22Rv1 (cell line): ENCODE measurements around the gene CCDC142.
A peak's percentile ranks its signal among the peaks of the same experiment; 100 is the strongest.

Source experiments
- H3K27ac ChIP-seq: fragments of 450-650 bp; 2 replicates; pipeline ENCODE4 v1.5.1; 2017
- CTCF ChIP-seq: fragments of 450-650 bp; IDR thresholded peaks from 2 replicates; pipeline ENCODE4 v1.5.1; 2017; ENCODE audit warnings: mild to moderate bottlenecking
- ZFX ChIP-seq: fragments of 450-650 bp; IDR thresholded peaks from 2 replicates; pipeline ENCODE4 v1.6.1; 2017; ENCODE audit warnings: antibody characterized with exemption, borderline replicate concordance

The CCDC142 gene

GRCh38 chr2:74447230-74447999 is 35.4 kb downstream of the CCDC142 start:
- TF ChIP-seq ZFX (no peak), CTCF (no peak)
- no peak overlapping the region for H3K27ac ChIP-seq

DNA sequence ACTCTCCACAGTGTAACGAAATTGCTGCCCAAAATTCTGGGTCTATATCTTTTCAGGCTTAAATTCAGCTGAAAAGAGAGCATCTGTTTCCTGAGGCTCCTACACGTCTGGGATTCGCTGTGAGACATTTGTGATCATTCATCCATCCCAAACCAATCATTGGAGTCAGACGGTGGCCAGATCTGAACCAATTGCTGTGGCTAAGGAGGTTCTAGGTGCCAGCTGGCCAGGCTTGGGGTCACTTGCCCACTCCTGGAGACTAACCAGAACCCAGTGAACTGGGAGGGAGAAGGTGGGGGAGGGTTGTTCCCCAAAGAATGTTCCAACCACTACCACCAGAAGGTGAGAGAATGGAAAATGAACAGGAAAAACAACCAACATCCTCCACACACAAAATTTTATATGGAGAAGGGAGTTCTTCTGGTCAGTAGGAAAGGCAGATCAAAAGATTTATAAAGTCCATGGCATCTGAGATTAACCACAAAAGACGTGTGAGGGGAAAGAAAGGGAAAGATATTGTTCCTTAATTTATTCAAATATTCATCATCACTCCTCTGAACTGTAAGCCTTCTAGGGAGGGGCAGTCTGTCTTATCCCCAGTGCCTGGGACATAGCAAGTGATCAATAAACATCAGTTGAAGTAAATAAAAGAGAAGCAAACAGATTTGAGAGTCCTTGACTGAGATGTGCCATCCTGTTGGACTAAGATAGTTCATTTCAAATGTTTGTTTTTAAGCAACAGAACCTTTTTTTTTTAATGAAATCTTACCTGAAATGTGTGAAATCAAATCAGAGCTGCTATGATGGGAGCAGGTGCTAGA is 38.1 kb downstream of the CCDC142 start:
- H3K27ac ChIP-seq: no peak overlapping the region
- TF ChIP-seq CTCF (no peak), ZFX (no peak)

GRCh38 chr2:74442483-74443297 is 40.1 kb downstream of the CCDC142 start:
- peak overlapping the region; percentile 97 for H3K27ac ChIP-seq

DNA sequence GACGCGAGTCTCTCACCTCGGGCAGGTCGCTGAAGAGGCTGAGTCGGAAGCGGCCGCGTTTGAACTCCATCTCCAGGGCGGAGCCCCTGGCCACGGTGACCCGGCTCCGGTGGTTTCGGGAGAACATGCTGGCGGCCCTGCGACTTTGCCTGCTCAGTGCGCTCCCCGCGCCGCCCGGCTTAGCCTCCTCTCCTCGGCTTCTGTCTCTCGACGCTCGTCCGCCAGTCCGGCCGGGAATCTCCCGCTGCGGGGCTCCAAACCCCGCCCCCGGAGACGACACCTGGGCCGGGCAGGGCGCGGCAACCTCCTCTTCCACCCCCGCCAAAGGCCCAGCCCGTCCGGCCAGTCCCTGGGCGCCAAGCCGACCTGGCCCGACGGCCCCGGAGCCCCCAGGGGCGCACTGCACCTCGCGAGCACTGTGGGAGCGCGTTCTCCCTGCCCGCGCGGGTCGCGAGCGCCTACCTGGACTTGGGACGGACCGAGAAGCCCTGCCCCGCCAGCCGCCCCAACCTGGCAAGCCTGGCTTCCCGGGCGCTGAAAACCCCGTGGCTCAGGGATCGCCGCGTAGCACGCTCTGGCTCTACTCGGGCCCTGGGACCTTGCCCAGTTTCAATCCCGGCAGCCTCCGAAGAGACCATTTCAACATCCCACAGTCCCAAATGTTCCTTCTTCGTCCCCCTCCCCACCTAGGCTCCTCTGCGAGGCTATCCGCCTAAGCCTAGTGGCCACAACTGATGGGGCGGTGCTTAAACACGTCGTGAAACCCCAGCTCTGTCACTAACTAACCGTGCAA is 40.9 kb downstream of the CCDC142 start, which contains the start of gene RTKN:
RTKN (minus strand) TSS at position 248 of the 793 bp plus-strand sequence; CDS start at position 127, 121 bp downstream.
- H3K27ac ChIP-seq: peak within 1 kb of the TSS; percentile 97
- TF ChIP-seq CTCF: no peak
- TF ChIP-seq ZFX: no peak

- TF ChIP-seq ZFX: no peak
- no peak for TF ChIP-seq CTCF
- peak overlapping the region; percentile 97 for H3K27ac ChIP-seq
Measured at GRCh38 chr2:74441170-74441689, 41.6 kb downstream of the CCDC142 start.

DNA sequence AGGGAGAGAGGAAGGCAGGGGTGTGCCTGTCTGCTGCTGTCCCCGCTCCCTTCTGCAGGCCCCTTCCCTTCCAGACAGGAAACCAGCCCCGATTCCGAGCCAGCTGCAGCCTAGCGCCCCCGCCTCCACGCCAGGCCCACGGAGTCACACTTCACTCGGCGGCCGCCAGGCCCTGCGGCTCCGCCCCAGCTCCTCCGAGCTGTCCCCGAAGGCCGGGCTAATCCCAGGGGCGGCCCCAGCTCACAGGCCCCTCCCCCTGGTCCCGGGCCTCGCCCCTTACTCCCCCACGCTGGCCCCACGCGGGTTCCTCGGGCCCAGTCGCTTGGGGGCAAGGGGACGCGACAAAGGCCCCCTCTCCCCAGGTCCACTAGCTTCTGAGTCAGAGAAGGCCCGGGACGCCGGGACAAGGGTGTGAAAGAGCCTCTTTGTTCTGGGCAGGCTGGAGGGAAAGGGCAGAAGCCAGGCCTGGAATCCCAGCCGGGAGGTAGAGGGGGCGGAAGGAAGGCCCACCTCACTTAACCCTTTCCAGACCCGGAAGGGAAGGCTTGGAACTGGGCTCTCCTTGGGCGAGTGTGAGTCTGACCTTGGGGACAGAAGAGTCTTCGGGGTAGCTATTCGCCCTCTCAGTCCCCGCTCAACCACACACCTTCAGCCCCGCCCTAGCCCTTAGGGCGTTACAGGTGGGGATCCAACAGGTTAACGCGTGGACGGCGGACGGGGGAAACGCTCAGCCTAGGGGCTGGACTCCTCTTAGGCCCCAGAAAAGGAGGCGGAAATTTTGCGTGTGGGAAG is 42.2 kb downstream of the CCDC142 start:
- no peak for TF ChIP-seq ZFX
- peak; percentile 34 for TF ChIP-seq CTCF
- peak overlapping the region; percentile 97 for H3K27ac ChIP-seq
